ENCODE data around the gene UBE2D4.
"Not testable (repeated sequence)": the region's sequence is repeated elsewhere in the genome, so short reads cannot be mapped to it uniquely, and the experiment has no call there.

UBE2D4 gene

GRCh38 chr7:43914795-43915194 lies 11.4 kb upstream of the UBE2D4 start:
- no peak for DNase-seq (ENCODE audit: low spot score)

GRCh38 chr7:43915907-43916306 lies 10.3 kb upstream of the UBE2D4 start:
- DNase-seq (ENCODE audit: low spot score) = no peak

- DNase-seq (ENCODE audit: low spot score) = no peak
Measured at GRCh38 chr7:43921423-43921822, 4.8 kb upstream of the UBE2D4 start.

- DNase-seq (ENCODE audit: low spot score) = no peak
Measured at GRCh38 chr7:43922726-43923125, 3.5 kb upstream of the UBE2D4 start.

- peak; percentile 25 for DNase-seq (ENCODE audit: low spot score)
Measured at GRCh38 chr7:43926798-43927123, 525 bp downstream of the UBE2D4 start.

- no peak for DNase-seq (ENCODE audit: low spot score)
Measured at GRCh38 chr7:43927810-43928209, 1.6 kb downstream of the UBE2D4 start.

GRCh38 chr7:43929529-43930457 lies 3.6 kb downstream of the UBE2D4 start:
- DNase-seq (ENCODE audit: low spot score) = no peak

GRCh38 chr7:43931346-43931745 lies 5.1 kb downstream of the UBE2D4 start:
- no peak for DNase-seq (ENCODE audit: low spot score)

GRCh38 chr7:43933902-43934560 lies 7.8 kb downstream of the UBE2D4 start:
- DNase-seq (ENCODE audit: low spot score) = peak; percentile 49

- DNase-seq (ENCODE audit: low spot score) = no peak
Measured at GRCh38 chr7:43937444-43937843, 11.2 kb downstream of the UBE2D4 start.

GRCh38 chr7:43938892-43939482 lies 12.8 kb downstream of the UBE2D4 start:
- no peak for DNase-seq (ENCODE audit: low spot score)

- no peak for DNase-seq (ENCODE audit: low spot score)
Measured at GRCh38 chr7:43942250-43942649, 16.0 kb downstream of the UBE2D4 start.

- no peak for DNase-seq (ENCODE audit: low spot score)
Measured at GRCh38 chr7:43942997-43943396, 16.8 kb downstream of the UBE2D4 start.

- DNase-seq (ENCODE audit: low spot score) = no peak
Measured at GRCh38 chr7:43943417-43944187, 17.4 kb downstream of the UBE2D4 start.

GRCh38 chr7:43944286-43944685 lies 18.1 kb downstream of the UBE2D4 start:
- no peak for DNase-seq (ENCODE audit: low spot score)

GRCh38 chr7:43952028-43952427 lies 25.8 kb downstream of the UBE2D4 start:
- no peak for DNase-seq (ENCODE audit: low spot score)

- DNase-seq (ENCODE audit: low spot score) = no peak
Measured at GRCh38 chr7:43953071-43953470, 26.8 kb downstream of the UBE2D4 start.

- peak; percentile 81 for DNase-seq (ENCODE audit: low spot score)
Measured at GRCh38 chr7:43954524-43955228, 28.4 kb downstream of the UBE2D4 start.

GRCh38 chr7:43956027-43956426 lies 29.8 kb downstream of the UBE2D4 start:
- DNase-seq (ENCODE audit: low spot score) = no peak

- DNase-seq (ENCODE audit: low spot score) = no peak
Measured at GRCh38 chr7:43960933-43961332, 34.7 kb downstream of the UBE2D4 start.

- not testable (repeated sequence) for DNase-seq (ENCODE audit: low spot score)
Measured at GRCh38 chr7:43966392-43966791, 40.2 kb downstream of the UBE2D4 start.

All from pons (tissue), 1 donor.